D721Med (cell line): Measurements from ENCODE around the gene CCHCR1.

Experiments used
- DNase-seq: peaks from one replicate; pipeline ENCODE4 v3.0.0; 2011; ENCODE audit warnings: low spot score; ENCODE audit not compliant: insufficient read length
- FAIRE-seq: peaks from 2 replicates; lab custom pipeline; 2011; peaks lifted over from hg19 to GRCh38; lab: Jason Lieb, UNC
- CTCF ChIP-seq: IDR thresholded peaks from 2 replicates; pipeline ENCODE4 v1.5.1; 2012; ENCODE audit warnings: mild to moderate bottlenecking, control low read depth; ENCODE audit not compliant: insufficient read depth; ENCODE audit errors: missing control alignments

Gene CCHCR1

GRCh38 chr6:31130751-31131150 is 26.9 kb downstream of the CCHCR1 start:
- DNase-seq (no peak), FAIRE-seq (no peak)
- TF ChIP-seq CTCF: no peak

- TF ChIP-seq CTCF: no peak
- no peak for DNase-seq
- no peak for FAIRE-seq
These were observed 28.5 kb downstream of the CCHCR1 start for GRCh38 chr6:31129130-31129529.

DNA sequence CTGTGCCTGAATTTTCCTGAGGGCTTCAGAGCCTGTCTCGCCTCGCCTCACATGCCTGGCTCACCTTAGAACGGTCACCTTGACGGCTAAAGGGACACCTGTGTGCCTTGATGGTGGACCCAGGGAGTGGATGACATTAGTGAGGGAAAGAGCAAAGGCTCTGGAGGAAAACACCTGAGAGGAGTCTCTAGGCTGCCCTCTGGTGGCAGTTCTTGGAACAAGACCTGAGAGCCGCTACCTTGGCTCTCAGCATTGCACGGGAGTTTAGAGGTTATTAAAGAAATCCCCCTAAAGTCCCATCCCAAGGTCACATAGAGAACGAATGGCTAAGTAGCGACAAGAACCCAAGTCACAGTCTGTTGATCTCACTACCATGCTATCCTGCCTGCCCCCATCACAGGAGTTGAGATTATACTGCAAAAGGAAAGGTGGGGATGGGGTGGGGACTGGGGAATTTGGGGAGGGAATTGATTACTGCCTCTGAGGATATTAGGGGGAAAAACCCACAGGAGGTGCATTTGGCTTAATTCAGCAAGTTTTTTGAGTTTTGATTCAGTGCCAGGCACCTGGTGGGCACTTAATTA is 29.4 kb downstream of the CCHCR1 start:
- no peak for FAIRE-seq
- TF ChIP-seq CTCF: peak; percentile 66
- DNase-seq: peak; percentile 50

- FAIRE-seq (no peak), DNase-seq (no peak)
- no peak for TF ChIP-seq CTCF
These were observed 31.0 kb downstream of the CCHCR1 start for GRCh38 chr6:31126396-31127175.

DNA sequence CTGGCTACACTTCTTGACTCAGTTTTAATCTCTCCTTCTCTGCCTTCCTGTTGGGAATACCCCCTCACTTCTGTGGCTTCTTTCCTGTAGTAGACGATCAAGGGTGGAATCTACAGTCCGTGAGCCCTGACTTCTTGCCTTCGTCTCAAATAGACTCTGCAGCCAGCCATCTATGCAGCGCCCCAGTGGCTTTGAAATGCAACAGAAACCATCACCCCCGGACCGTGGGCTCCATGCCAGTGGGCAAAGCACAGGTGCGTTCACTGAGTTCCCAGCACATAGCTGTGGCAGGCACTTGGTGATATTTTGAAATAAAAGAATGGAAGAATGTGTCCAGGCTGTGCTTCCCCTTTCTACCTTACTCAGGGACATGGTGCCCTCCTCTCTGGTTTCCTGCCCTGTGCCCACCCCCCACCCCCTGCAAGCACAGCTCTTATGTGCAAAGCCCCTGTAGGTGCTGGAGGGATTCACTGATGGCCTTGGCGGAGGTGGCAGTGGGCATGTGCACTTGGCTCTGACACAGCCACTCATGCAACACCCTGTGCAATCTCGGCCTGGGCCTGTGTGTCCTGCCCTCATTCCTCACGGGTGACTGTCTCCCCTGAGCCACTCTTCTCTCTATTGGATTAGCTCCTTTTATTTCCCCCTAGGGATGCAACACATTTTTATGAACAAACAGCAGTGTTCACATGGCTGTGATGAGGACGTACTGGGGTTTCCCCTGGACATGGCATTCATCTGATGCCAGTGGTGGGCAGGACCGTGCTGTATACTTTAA is 31.8 kb downstream of the CCHCR1 start:
- DNase-seq (no peak), FAIRE-seq (no peak)
- TF ChIP-seq CTCF: no peak

GRCh38 chr6:31125162-31125561 is 32.4 kb downstream of the CCHCR1 start:
- no peak for TF ChIP-seq CTCF
- FAIRE-seq: no peak
- no peak for DNase-seq
